Keratinocyte (primary cell): ENCODE data around the gene CNTRL. TPM values are rescaled to one million over a fixed set of nuclear protein-coding genes. Genes with fewer than 3 reads are reported as not detected.
A peak's percentile ranks its signal among the peaks of the same experiment; 100 is the strongest.

Source experiments
- DNase-seq: peaks from one replicate; pipeline ENCODE4 v3.0.0-alpha.2; 2011; ENCODE audit warnings: low read depth, missing footprints, low spot score
- FAIRE-seq: peaks from 2 replicates; lab custom pipeline; 2011; peaks lifted over from hg19 to GRCh38; lab: Jason Lieb, UNC
- H2AFZ ChIP-seq: 2 replicates; pipeline ENCODE4 v1.6.0; 2012; ENCODE audit warnings: low read length, control low read depth, inconsistent platforms; ENCODE audit not compliant: control insufficient read depth
- H3K27ac ChIP-seq: 2 replicates; pipeline ENCODE4 v1.5.1; 2011; ENCODE audit warnings: low read length; ENCODE audit not compliant: control insufficient read depth, insufficient read depth
- H3K27me3 ChIP-seq: 3 replicates; pipeline ENCODE4 v1.6.0; 2011; ENCODE audit warnings: low read length; ENCODE audit not compliant: control insufficient read depth, insufficient read depth; ENCODE audit errors: extremely low read depth
- H3K36me3 ChIP-seq, 2 experiments: 2 replicates in 1 of 2; 3 replicates in 1 of 2; pipeline ENCODE4 v1.5.1; 2011; ENCODE audit warnings: low read length in 2 of 2, mild to moderate bottlenecking in 1 of 2; ENCODE audit not compliant: control insufficient read depth in 2 of 2, insufficient read depth in 2 of 2; ENCODE audit errors: extremely low read depth in 1 of 2
- H3K4me1 ChIP-seq: 3 replicates; pipeline ENCODE4 v1.5.1; 2011; ENCODE audit warnings: low read length; ENCODE audit not compliant: control insufficient read depth, insufficient read depth; ENCODE audit errors: extremely low read depth
- H3K4me2 ChIP-seq: 3 replicates; pipeline ENCODE4 v1.6.0; 2011; ENCODE audit warnings: low read depth, low read length; ENCODE audit not compliant: control insufficient read depth, insufficient read depth; ENCODE audit errors: extremely low read depth
- H3K4me3 ChIP-seq, 3 experiments: fragments of 200-600 bp in 1 of 3; sonication (generic) in 1 of 3; 2 replicates in 2 of 3; 3 replicates in 1 of 3; pipeline ENCODE4 v1.5.1; 2011 to 2016; ENCODE audit warnings: low read length in 3 of 3, mild to moderate bottlenecking in 3 of 3, control low read depth in 2 of 3, inconsistent platforms in 1 of 3, low read depth in 1 of 3, mixed read lengths in 1 of 3, mixed run types in 1 of 3, moderate library complexity in 1 of 3; ENCODE audit not compliant: control insufficient read depth in 2 of 3, insufficient read depth in 2 of 3; ENCODE audit errors: extremely low read depth in 1 of 3
- H3K79me2 ChIP-seq: 2 replicates; pipeline ENCODE4 v1.6.0; 2012; ENCODE audit warnings: low read length; ENCODE audit not compliant: control insufficient read depth, insufficient read depth
- H3K9ac ChIP-seq: 3 replicates; pipeline ENCODE4 v1.6.0; 2011; ENCODE audit warnings: low read length; ENCODE audit not compliant: control insufficient read depth, insufficient read depth; ENCODE audit errors: extremely low read depth
- H3K9me1 ChIP-seq: 3 replicates; pipeline ENCODE4 v1.6.0; 2011; ENCODE audit warnings: low read length; ENCODE audit not compliant: control insufficient read depth, insufficient read depth; ENCODE audit errors: extremely low read depth
- H3K9me3 ChIP-seq: 2 replicates; pipeline ENCODE4 v1.5.1; 2012; ENCODE audit warnings: low read depth, low read length; ENCODE audit not compliant: control insufficient read depth
- H4K20me1 ChIP-seq: 3 replicates; pipeline ENCODE4 v1.6.0; 2011; ENCODE audit warnings: low read length; ENCODE audit not compliant: control insufficient read depth, insufficient read depth; ENCODE audit errors: extremely low read depth
- EZH2 ChIP-seq: IDR thresholded peaks from one replicate; pipeline ENCODE4 v1.6.1; 2012; ENCODE audit warnings: inconsistent platforms, mild to moderate bottlenecking, low read length, moderate library complexity
- dilution Hi-C: fragments of 300-500 bp; cut with MboI; formaldehyde crosslinking; loops from one replicate; pipeline ENCODE4 v1.7.0; 2020; ENCODE audit warnings: low sequenced_read_pairs; ENCODE audit not compliant: extremely low pct_ligation_motif_present
- polyA minus RNA-seq, 3 experiments: library from RNA; depleted of rRNA, polyadenylated mRNA; stranded (reverse); fragments of >200 nt; gene quantifications; 1 replicate in 1 of 3; 2 replicates in 1 of 3; 3 replicates in 1 of 3; pipeline ENCODE4 v1.2.3, GENCODE V29; 2011
- polyA plus RNA-seq, 5 experiments: library from polyadenylated mRNA; depleted of rRNA in 3 of 5; stranded (reverse) in 3 of 5; stranded (forward) in 1 of 5; unstranded in 1 of 5; fragments of >200 nt; gene quantifications; 1 replicate in 1 of 5; 2 replicates in 3 of 5; 3 replicates in 1 of 5; pipeline versions ENCODE4 v1.2.1 to v1.2.3, GENCODE V29; 2011 to 2012; ENCODE audit warnings: missing spikeins in 2 of 5, low read depth in 1 of 5, low replicate concordance in 1 of 5
- TF ChIP-seq, protein P1 (sequence below), 3 experiments: IDR thresholded peaks in 1 of 3; conservative IDR thresholded peaks in 1 of 3; optimal IDR thresholded peaks in 1 of 3; 2 replicates in 2 of 3; 3 replicates in 1 of 3; pipeline versions ENCODE3 to v1.5.1; 2011; ENCODE audit warnings: low read length in 3 of 3, mild to moderate bottlenecking in 3 of 3, moderate library complexity in 2 of 3, control low read depth in 1 of 3, inconsistent platforms in 1 of 3; ENCODE audit not compliant: insufficient read depth in 2 of 3; ENCODE audit errors: extremely low read depth in 1 of 3

The CNTRL gene, protein sequence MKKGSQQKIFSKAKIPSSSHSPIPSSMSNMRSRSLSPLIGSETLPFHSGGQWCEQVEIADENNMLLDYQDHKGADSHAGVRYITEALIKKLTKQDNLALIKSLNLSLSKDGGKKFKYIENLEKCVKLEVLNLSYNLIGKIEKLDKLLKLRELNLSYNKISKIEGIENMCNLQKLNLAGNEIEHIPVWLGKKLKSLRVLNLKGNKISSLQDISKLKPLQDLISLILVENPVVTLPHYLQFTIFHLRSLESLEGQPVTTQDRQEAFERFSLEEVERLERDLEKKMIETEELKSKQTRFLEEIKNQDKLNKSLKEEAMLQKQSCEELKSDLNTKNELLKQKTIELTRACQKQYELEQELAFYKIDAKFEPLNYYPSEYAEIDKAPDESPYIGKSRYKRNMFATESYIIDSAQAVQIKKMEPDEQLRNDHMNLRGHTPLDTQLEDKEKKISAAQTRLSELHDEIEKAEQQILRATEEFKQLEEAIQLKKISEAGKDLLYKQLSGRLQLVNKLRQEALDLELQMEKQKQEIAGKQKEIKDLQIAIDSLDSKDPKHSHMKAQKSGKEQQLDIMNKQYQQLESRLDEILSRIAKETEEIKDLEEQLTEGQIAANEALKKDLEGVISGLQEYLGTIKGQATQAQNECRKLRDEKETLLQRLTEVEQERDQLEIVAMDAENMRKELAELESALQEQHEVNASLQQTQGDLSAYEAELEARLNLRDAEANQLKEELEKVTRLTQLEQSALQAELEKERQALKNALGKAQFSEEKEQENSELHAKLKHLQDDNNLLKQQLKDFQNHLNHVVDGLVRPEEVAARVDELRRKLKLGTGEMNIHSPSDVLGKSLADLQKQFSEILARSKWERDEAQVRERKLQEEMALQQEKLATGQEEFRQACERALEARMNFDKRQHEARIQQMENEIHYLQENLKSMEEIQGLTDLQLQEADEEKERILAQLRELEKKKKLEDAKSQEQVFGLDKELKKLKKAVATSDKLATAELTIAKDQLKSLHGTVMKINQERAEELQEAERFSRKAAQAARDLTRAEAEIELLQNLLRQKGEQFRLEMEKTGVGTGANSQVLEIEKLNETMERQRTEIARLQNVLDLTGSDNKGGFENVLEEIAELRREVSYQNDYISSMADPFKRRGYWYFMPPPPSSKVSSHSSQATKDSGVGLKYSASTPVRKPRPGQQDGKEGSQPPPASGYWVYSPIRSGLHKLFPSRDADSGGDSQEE (N-terminal part only)
- 2.4 to 5.3 TPM (median 3.5 TPM) in 3 replicates for polyA plus RNA-seq
- 3.8 TPM for polyA plus RNA-seq (2011; ENCODE audit: low read depth)
- 1.6 and 2.3 TPM in 2 replicates for polyA plus RNA-seq (2011; cell fraction: cytosol; rRNA removed)
- polyA plus RNA-seq (2011; cell fraction: nucleus; rRNA removed) = 5.2 and 5.4 TPM in 2 replicates
- polyA plus RNA-seq (2012; ENCODE audit: low replicate concordance) = 1.5 and 3.4 TPM in 2 replicates
- 2.6 to 5.9 TPM (median 4.8 TPM) in 3 replicates for polyA minus RNA-seq
- 5.0 TPM for polyA minus RNA-seq (2011; cell fraction: cytosol; rRNA and poly(A)+ RNA removed)
- polyA minus RNA-seq (2011; cell fraction: nucleus; rRNA and poly(A)+ RNA removed) = 1.5 and 7.8 TPM in 2 replicates

DNA sequence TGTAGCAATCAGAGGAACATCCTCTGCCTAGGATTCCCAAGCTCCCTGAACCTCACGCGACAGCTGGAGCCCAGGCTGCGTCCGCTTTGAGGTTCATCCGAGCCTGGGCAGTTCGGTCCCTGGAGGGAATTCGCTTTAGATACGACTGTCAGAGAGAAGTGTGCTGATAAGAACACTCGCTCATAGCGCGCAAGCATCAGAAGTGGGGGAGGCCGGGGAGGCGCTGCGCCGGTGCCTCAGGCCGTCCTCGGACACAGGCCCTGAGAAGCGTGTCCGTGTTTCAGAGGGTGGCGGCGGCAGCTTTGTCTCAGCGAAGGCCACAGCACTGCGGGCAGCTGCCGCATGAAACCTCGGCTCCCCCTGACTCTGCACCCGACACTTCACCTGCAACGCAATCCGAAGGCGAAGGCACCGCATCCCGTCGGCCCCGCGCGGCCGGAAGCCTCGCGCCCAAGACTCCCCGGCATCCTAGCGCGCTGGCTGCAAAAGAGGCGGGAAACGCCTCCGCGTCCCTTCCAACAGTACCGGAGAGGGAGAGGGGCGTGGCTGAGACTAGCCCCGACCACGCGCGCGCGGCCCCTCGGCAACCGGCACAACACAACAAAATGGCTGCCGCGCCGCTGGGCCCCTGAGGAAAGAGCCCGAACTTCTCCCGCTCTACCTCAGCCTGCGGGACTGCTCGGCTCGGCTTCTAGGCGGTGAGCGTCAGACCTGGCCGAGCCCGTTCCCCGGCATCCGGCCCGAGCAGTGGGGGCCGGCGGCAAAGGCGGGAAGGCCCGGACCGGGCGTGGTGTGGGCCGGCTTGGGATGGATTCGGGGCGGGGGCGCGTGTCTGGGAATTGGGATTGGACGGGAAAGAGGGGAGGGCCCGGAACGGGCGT is at the start of gene CNTRL:
CNTRL (plus strand) TSS at position 586 of the 881 bp plus-strand sequence. CDS start 13,372 bp downstream, outside the sequence.
- FAIRE-seq = no peak
- no peaks in the 10 kb centered on the region for H3K79me2 ChIP-seq

More for the DNA sequence above, at the start of gene CNTRL:
- H4K20me1 ChIP-seq = no peaks in the 10 kb centered on the region
- H3K9me1 ChIP-seq = no peaks in the 10 kb centered on the region
- peak within 1 kb of the TSS; percentile 96 for H2AFZ ChIP-seq
- TF ChIP-seq, protein P1, sequence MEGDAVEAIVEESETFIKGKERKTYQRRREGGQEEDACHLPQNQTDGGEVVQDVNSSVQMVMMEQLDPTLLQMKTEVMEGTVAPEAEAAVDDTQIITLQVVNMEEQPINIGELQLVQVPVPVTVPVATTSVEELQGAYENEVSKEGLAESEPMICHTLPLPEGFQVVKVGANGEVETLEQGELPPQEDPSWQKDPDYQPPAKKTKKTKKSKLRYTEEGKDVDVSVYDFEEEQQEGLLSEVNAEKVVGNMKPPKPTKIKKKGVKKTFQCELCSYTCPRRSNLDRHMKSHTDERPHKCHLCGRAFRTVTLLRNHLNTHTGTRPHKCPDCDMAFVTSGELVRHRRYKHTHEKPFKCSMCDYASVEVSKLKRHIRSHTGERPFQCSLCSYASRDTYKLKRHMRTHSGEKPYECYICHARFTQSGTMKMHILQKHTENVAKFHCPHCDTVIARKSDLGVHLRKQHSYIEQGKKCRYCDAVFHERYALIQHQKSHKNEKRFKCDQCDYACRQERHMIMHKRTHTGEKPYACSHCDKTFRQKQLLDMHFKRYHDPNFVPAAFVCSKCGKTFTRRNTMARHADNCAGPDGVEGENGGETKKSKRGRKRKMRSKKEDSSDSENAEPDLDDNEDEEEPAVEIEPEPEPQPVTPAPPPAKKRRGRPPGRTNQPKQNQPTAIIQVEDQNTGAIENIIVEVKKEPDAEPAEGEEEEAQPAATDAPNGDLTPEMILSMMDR (optimal IDR thresholded peaks at IDR 0.05 in 1 of 3, IDR thresholded peaks at IDR 0.05 in 1 of 3, conservative IDR thresholded peaks at IDR 0.05 in 1 of 3; ENCODE audit: extremely low read depth in 1 of 3, insufficient read depth in 2 of 3, low read length in 3 of 3) = no peak
- no peak for TF ChIP-seq EZH2
- no peaks in the 10 kb centered on the region for H3K36me3 ChIP-seq
- H3K4me3 ChIP-seq = peak within 1 kb of the TSS; percentile 74 to 88 (median 88)
- peak within 1 kb of the TSS; percentile 81 for H3K4me2 ChIP-seq
- dilution Hi-C loops = no loop called here
- H3K9ac ChIP-seq = peak within 1 kb of the TSS; percentile 87
- DNase-seq = no peak
- H3K27ac ChIP-seq = peak within 1 kb of the TSS; percentile 82
- no peaks in the 10 kb centered on the region for H3K9me3 ChIP-seq
- peaks cover 14% of the 10 kb centered on the region for H3K4me1 ChIP-seq
- H3K27me3 ChIP-seq = no peaks in the 10 kb centered on the region
